Esophagus (tissue), 2 donors: ENCODE results near the gene GSTT4. TPM values are rescaled to one million over a fixed set of nuclear protein-coding genes. Genes with fewer than 3 reads are reported as not detected.
"Not testable (repeated sequence)": the region's sequence is repeated elsewhere in the genome, so short reads cannot be mapped to it uniquely, and the experiment has no call there.

Experiments used
- H3K27ac ChIP-seq, 2 donors: one replicate each; pipeline ENCODE4 v1.5.1; 2013; ENCODE audit warnings: low read depth in 2 of 2, mild to moderate bottlenecking in 2 of 2, inconsistent platforms in 1 of 2, low read length in 1 of 2, moderate library complexity in 1 of 2
- H3K27me3 ChIP-seq, 2 donors: one replicate each; pipeline ENCODE4 v1.6.1; 2013; ENCODE audit warnings: low read length in 2 of 2, control low read depth in 1 of 2, mild to moderate bottlenecking in 1 of 2; ENCODE audit not compliant: insufficient read depth in 2 of 2, control insufficient read depth in 1 of 2
- H3K36me3 ChIP-seq, 2 donors: one replicate each; pipeline ENCODE4 v1.6.1; 2013; ENCODE audit warnings: low read length in 1 of 2; ENCODE audit not compliant: control insufficient read depth in 2 of 2, insufficient read depth in 2 of 2
- H3K4me1 ChIP-seq, 2 donors: one replicate each; pipeline ENCODE4 v1.6.1; 2013; ENCODE audit warnings: low read length in 1 of 2; ENCODE audit not compliant: control insufficient read depth in 2 of 2, insufficient read depth in 2 of 2
- H3K4me3 ChIP-seq, 2 donors: one replicate each; pipeline ENCODE4 v1.5.1; 2013; ENCODE audit warnings: low read length in 2 of 2, mild to moderate bottlenecking in 2 of 2, low read depth in 1 of 2, moderate library complexity in 1 of 2
- H3K9me3 ChIP-seq, 2 donors: one replicate each; pipeline ENCODE4 v1.6.1; 2013; ENCODE audit warnings: mild to moderate bottlenecking in 2 of 2, low read depth in 1 of 2, low read length in 1 of 2, moderate library complexity in 1 of 2; ENCODE audit not compliant: control insufficient read depth in 2 of 2, insufficient read depth in 1 of 2
- WGBS, 2 donors: extraction: QIAGEN DNeasy Blood & Tissue Kit; methylation state at CpG; one replicate each; pipeline ENCODE4 v1.1.7; 2013; 5-methylcytosine and 5-hydroxymethylcytosine counted together
- polyA plus RNA-seq, 2 donors: library from polyadenylated mRNA; stranded (reverse); fragments of 200-250 nt; gene quantifications; one replicate each; pipeline ENCODE4 v1.2.3, GENCODE V29; 2013
- donor health status: healthy with polysubstance abuse.
- donor health status: Bipolar disorder and iron deficiency.

The GSTT4 gene
- polyA plus RNA-seq, 2 donors: not detected

DNA sequence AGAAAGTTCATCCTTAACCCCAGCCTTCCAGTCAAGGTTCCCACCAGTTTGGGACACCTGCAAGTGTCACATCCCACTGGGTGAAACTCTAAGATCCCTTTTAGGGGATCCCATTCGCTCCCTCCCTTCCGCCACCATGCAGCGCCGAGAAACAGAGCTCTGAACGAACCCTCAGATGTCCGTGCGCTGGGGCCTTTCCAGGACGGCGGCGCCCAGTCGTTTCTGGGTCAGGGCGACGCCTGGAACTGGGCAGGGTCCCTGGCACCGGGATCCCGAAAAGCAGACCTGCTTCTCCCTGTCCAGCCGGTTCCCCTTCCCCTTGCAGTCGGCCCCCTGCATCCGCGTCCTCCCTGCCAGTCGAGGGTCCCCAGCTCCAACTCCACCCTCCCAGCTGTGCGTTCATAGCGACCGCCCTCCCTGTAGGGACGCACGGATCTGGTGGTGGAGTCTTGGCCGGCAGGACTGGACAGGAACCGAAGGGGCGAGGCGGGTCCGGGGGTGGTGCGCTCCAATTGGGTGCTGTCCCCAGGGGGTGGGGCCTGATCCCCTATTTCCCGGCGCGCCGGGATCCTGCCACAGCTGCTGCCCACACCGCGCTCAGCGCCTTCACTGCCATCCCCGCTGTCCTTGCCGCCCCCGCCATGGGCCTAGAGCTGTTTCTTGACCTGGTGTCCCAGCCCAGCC lies 25.6 kb downstream of the GSTT4 start, which contains the start of gene GSTT2:
Gene GSTT2 (plus strand): TSS at position 578 of the 684 bp plus-strand sequence.
- H3K4me3 ChIP-seq, H3K27me3 ChIP-seq, H3K4me1 ChIP-seq, H3K27ac ChIP-seq, H3K9me3 ChIP-seq, H3K36me3 ChIP-seq: not testable (repeated sequence)
- no CpG with 5 or more reads among the region's 41 CpGs for WGBS, 2 donors

- not testable (repeated sequence) for H3K36me3 ChIP-seq, H3K27me3 ChIP-seq, H3K9me3 ChIP-seq, H3K4me1 ChIP-seq, H3K27ac ChIP-seq, H3K4me3 ChIP-seq
- 71 to 86% methylated on average over 2 to 7 of the region's 12 CpGs for WGBS, 2 donors
Measured at GRCh38 chr22:23977304-23977703, 27.9 kb downstream of the GSTT4 start.

GRCh38 chr22:23974836-23975352 lies 30.4 kb downstream of the GSTT4 start:
- 11 to 22% methylated on average over 6 to 7 of the region's 27 CpGs for WGBS, 2 donors
- H3K4me1 ChIP-seq, H3K27me3 ChIP-seq, H3K9me3 ChIP-seq, H3K4me3 ChIP-seq, H3K27ac ChIP-seq: not testable (repeated sequence)
- H3K36me3 ChIP-seq: peaks cover 3 to 12% of the 10 kb centered on the region in 2 donors

- H3K4me1 ChIP-seq, H3K9me3 ChIP-seq, H3K4me3 ChIP-seq, H3K27ac ChIP-seq, H3K27me3 ChIP-seq: not testable (repeated sequence)
- no CpG with 5 or more reads among the region's 29 CpGs for WGBS, 2 donors
- peaks cover 3 to 15% of the 10 kb centered on the region in 2 donors for H3K36me3 ChIP-seq
Measured at GRCh38 chr22:23974345-23974744, 30.9 kb downstream of the GSTT4 start, which contains the start of gene DDT. DDT (minus strand) TSS chr22:23974441; CDS start chr22:23974414, 27 bp downstream.

GRCh38 chr22:23971927-23972326 lies 33.3 kb downstream of the GSTT4 start:
- not testable (repeated sequence) for H3K4me1 ChIP-seq, H3K27ac ChIP-seq, H3K4me3 ChIP-seq, H3K9me3 ChIP-seq, H3K27me3 ChIP-seq
- H3K36me3 ChIP-seq: peaks cover 3 to 18% of the 10 kb centered on the region in 2 donors
- WGBS, 2 donors: 92 to 94% methylated on average over 3 of the region's 3 CpGs

GRCh38 chr22:23970816-23971486 lies 34.3 kb downstream of the GSTT4 start:
- H3K4me3 ChIP-seq: no peak overlapping the region
- H3K9me3 ChIP-seq: no peaks in the 10 kb centered on the region
- H3K4me1 ChIP-seq: peaks cover 0 to 3% of the 10 kb centered on the region in 2 donors
- 58 to 76% methylated on average over 6 of the region's 6 CpGs for WGBS, 2 donors
- H3K27ac ChIP-seq: no peak overlapping the region
- peaks cover 3 to 18% of the 10 kb centered on the region in 2 donors for H3K36me3 ChIP-seq
- no peaks in the 10 kb centered on the region for H3K27me3 ChIP-seq

- Histone ChIP-seq H3K9me3 (no peaks in the 10 kb centered on the region), H3K27ac (no peak overlapping the region)
- 60 to 81% methylated on average over 5 of the region's 5 CpGs for WGBS, 2 donors
Measured at GRCh38 chr22:23970201-23970641, 35.0 kb downstream of the GSTT4 start.

DNA sequence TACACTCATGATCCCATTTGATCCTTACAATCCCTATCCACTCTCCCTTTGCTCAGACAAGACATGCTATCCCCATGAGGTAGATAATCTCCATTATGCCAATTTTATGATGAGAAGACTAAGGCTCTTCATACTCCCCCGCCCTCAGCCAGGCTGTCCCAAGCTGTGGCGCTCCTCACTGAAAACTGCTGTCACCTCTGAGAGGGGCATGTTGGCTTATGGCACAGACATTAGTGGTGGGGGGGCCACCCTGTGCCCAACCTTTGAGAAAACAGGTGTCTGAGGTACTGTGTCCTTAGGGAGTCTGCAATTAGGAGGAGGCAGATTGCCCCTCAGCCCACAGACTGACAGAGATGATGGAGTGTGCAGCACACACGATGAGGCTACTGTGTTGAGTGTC lies 36.2 kb downstream of the GSTT4 start:
- no peak overlapping the region for H3K27ac ChIP-seq
- H3K4me1 ChIP-seq: peaks cover 0 to 3% of the 10 kb centered on the region in 2 donors
- WGBS, 2 donors: 84 to 87% methylated on average over 3 of the region's 3 CpGs
- H3K27me3 ChIP-seq: no peaks in the 10 kb centered on the region
- H3K9me3 ChIP-seq: no peaks in the 10 kb centered on the region
- peaks cover 3 to 18% of the 10 kb centered on the region in 2 donors for H3K36me3 ChIP-seq
- no peak overlapping the region for H3K4me3 ChIP-seq

More at GRCh38 chr22:23970201-23970641, 35.0 kb downstream of the GSTT4 start:
- no peak overlapping the region for H3K4me3 ChIP-seq
- peaks cover 0 to 3% of the 10 kb centered on the region in 2 donors for H3K4me1 ChIP-seq
- H3K36me3 ChIP-seq: peaks cover 3 to 18% of the 10 kb centered on the region in 2 donors
- H3K27me3 ChIP-seq: no peaks in the 10 kb centered on the region

DNA sequence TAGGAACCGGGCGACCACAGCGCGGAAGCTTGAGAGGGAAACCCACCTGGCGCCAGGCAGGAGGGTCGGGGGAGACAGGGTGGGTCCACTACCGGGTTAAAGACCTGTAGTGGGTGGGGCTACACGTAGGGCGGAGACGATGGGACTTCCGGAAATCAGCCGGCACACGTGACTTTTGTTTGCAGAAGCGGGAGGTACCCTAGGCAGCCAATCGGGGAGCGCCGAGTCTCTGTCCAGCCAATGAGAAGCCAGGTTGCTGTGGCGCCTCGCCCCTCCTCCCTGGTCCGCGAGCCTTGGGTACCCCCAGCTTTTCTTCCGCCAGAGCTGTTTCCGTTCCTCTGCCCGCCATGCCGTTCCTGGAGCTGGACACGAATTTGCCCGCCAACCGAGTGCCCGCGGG lies 38.7 kb downstream of the GSTT4 start, which contains the start of gene DDTL:
Gene DDTL (plus strand): TSS at position 321 of the 400 bp plus-strand sequence. CDS start 27 bp downstream, at position 348.
- H3K27me3 ChIP-seq, H3K9me3 ChIP-seq, H3K27ac ChIP-seq, H3K4me1 ChIP-seq, H3K4me3 ChIP-seq: not testable (repeated sequence)
- WGBS, 2 donors: no CpG with 5 or more reads among the region's 30 CpGs
- H3K36me3 ChIP-seq: peaks cover under 1 to 15% of the 10 kb centered on the region in 2 donors
